Peyer's patch (tissue), 4 donors: ENCODE data around the gene APOC3.

Experiments used
- POLR2A ChIP-seq, 2 donors: fragments of 450-650 bp; IDR thresholded peaks; one replicate each; pipeline ENCODE4 v1.5.1; 2017; ENCODE audit warnings: antibody characterized with exemption in 2 of 2, mild to moderate bottlenecking in 2 of 2, moderate library complexity in 2 of 2
- TF ChIP-seq, protein P1 (sequence below), 6 experiments: fragments of 450-650 bp in 4 of 6; fragments of 200-600 bp in 2 of 6; sonication (generic) in 1 of 6; IDR thresholded peaks; one replicate each; pipeline ENCODE4 v1.5.1; 2017 to 2019; ENCODE audit warnings: antibody characterized with exemption in 6 of 6, mild to moderate bottlenecking in 3 of 6, moderate library complexity in 1 of 6

DNA sequence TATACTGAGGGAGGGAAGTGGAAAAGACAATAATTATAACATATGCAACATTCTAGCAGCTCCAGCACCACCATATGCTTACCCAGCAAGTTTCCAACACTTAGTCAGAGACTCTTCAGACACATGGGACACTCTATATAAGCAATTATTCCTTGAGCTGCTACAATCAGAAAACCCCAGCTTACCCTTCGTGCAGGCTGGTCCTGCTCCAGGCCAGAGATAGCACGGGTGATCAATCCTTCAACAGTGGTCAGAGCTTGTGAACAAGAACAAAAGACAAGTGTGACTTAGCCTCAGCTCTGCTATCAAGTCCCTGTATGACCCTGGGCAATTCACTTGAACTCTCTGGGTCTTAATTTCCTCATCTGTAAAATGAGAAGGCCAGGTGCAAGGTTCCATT is 43.4 kb upstream of the APOC3 start:
- TF ChIP-seq, protein P1, sequence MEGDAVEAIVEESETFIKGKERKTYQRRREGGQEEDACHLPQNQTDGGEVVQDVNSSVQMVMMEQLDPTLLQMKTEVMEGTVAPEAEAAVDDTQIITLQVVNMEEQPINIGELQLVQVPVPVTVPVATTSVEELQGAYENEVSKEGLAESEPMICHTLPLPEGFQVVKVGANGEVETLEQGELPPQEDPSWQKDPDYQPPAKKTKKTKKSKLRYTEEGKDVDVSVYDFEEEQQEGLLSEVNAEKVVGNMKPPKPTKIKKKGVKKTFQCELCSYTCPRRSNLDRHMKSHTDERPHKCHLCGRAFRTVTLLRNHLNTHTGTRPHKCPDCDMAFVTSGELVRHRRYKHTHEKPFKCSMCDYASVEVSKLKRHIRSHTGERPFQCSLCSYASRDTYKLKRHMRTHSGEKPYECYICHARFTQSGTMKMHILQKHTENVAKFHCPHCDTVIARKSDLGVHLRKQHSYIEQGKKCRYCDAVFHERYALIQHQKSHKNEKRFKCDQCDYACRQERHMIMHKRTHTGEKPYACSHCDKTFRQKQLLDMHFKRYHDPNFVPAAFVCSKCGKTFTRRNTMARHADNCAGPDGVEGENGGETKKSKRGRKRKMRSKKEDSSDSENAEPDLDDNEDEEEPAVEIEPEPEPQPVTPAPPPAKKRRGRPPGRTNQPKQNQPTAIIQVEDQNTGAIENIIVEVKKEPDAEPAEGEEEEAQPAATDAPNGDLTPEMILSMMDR (IDR thresholded peaks at IDR 0.05) = no peak
- no peak for TF ChIP-seq POLR2A (IDR thresholded peaks at IDR 0.05)
